SK-N-DZ (cell line): ENCODE measurements around the gene PPOX.

Experiments
- DNase-seq: peaks from one replicate; pipeline ENCODE4 v3.0.0-alpha.2; 2015; ENCODE audit warnings: low spot score
- small RNA-seq, 2 experiments: library from RNA; depleted of rRNA; stranded (forward); fragments of <200 nt; gene quantifications; one replicate each; pipeline ENCODE3, GENCODE V24; 2014

Gene PPOX

DNA sequence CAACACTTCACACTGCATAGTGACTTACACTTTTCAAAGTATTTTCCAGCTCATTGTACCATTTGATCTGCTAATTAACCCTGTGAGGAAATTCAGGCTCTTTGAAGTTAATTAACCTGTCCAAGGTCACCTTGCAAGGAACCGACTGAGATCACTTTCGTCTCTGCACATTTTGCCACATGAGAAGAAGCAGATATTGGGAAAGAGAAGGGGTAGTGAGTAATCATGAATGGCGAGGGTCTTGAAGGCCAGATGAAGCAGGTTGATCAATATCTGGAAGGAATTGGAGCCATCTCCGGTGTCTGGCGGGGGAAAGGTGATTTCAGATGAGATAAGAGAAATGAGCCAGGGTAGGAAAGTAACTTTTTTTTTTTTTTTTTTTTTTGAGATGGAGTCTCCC, 53.8 kb downstream of the PPOX start:
- peak; percentile 60 for DNase-seq

Small RNA genes within 50 kb of the gene (small RNA-seq; reads per million reads assigned to genes)
- 0 reads per million in 2 experiments for gene RF01225
